Measurements from ENCODE around the gene SPEG. TPM values are rescaled to one million over a fixed set of nuclear protein-coding genes. Genes with fewer than 3 reads are reported as not detected.

The SPEG gene
- total RNA-seq, 4 donors from 2014 or later, result 6.7 to 10.2 (median 8.1) TPM

- no peak for DNase-seq (ENCODE audit: low spot score in 2 of 2)
Measured at GRCh38 chr2:219429958-219430606, 4.6 kb upstream of the SPEG start.

GRCh38 chr2:219430633-219431615 lies 3.7 kb upstream of the SPEG start:
- no peaks in the 10 kb centered on the region for H3K9me3 ChIP-seq
- no peak for DNase-seq (ENCODE audit: low spot score in 2 of 2)
- 46 to 53% methylated on average over 8 to 9 of the region's 9 CpGs for WGBS, 2 donors
- H3K27ac ChIP-seq, result no peak overlapping the region
- peaks cover 0 to 10% (median 4%) of the 10 kb centered on the region in 4 donors for H3K4me1 ChIP-seq
- no peak overlapping the region for H3K4me3 ChIP-seq
- H3K27me3 ChIP-seq, result peaks cover 0 to 25% of the 10 kb centered on the region in 2 donors
- TF ChIP-seq POLR2A (IDR thresholded peaks at IDR 0.05) (no peak), EP300 (IDR thresholded peaks at IDR 0.05) (no peak)
- TF ChIP-seq, protein P1, sequence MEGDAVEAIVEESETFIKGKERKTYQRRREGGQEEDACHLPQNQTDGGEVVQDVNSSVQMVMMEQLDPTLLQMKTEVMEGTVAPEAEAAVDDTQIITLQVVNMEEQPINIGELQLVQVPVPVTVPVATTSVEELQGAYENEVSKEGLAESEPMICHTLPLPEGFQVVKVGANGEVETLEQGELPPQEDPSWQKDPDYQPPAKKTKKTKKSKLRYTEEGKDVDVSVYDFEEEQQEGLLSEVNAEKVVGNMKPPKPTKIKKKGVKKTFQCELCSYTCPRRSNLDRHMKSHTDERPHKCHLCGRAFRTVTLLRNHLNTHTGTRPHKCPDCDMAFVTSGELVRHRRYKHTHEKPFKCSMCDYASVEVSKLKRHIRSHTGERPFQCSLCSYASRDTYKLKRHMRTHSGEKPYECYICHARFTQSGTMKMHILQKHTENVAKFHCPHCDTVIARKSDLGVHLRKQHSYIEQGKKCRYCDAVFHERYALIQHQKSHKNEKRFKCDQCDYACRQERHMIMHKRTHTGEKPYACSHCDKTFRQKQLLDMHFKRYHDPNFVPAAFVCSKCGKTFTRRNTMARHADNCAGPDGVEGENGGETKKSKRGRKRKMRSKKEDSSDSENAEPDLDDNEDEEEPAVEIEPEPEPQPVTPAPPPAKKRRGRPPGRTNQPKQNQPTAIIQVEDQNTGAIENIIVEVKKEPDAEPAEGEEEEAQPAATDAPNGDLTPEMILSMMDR (IDR thresholded peaks at IDR 0.05), result no peak
- no peaks in the 10 kb centered on the region for H3K36me3 ChIP-seq

More at GRCh38 chr2:219429958-219430606, 4.6 kb upstream of the SPEG start:
- Histone ChIP-seq H3K4me3 (no peak overlapping the region), H3K9me3 (no peaks in the 10 kb centered on the region), H3K27me3 (peaks cover 0 to 16% of the 10 kb centered on the region in 2 donors), H3K27ac (no peak overlapping the region), H3K4me1 (peaks cover 0 to 6% (median 2%) of the 10 kb centered on the region in 4 donors), H3K36me3 (no peaks in the 10 kb centered on the region)
- TF ChIP-seq POLR2A (IDR thresholded peaks at IDR 0.05) (no peak), EP300 (IDR thresholded peaks at IDR 0.05) (no peak)
- TF ChIP-seq, protein P1 (IDR thresholded peaks at IDR 0.05), result no peak
- 83 to 87% methylated on average over 7 of the region's 7 CpGs for WGBS, 2 donors

GRCh38 chr2:219433666-219434467 lies 776 bp upstream of the SPEG start:
- TF ChIP-seq, protein P1 (IDR thresholded peaks at IDR 0.05), result no peak
- TF ChIP-seq POLR2A (IDR thresholded peaks at IDR 0.05), result no peak
- Histone ChIP-seq H3K4me3 (no peak overlapping the region), H3K27me3 (peaks cover 0 to 41% of the 10 kb centered on the region in 2 donors), H3K27ac (peak overlapping the region in 1 of 4 donors; percentile 18), H3K9me3 (no peaks in the 10 kb centered on the region), H3K36me3 (no peaks in the 10 kb centered on the region), H3K4me1 (peaks cover 0 to 10% (median 4%) of the 10 kb centered on the region in 4 donors)
- 77% methylated on average over 16 of the region's 16 CpGs for WGBS, 2 donors
- DNase-seq (ENCODE audit: low spot score in 2 of 2), result no peak

DNA sequence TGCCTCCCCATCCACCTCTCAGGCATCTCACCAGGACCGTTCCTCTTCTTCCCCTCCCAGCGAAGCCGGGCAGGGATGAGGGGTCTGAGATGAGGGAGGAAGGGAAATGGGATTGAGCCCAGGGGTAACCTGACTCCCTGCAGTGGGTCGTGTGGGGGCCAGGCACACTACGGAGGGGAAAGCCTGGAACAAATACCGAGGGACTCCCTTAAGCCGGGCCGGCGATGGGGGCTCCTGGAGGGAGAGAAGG lies 250 bp upstream of the SPEG start:
- Histone ChIP-seq H3K27ac (peak overlapping the region in 1 of 4 donors; percentile 18), H3K36me3 (no peaks in the 10 kb centered on the region), H3K27me3 (peaks cover 0 to 46% of the 10 kb centered on the region in 2 donors), H3K9me3 (no peaks in the 10 kb centered on the region), H3K4me1 (peaks cover 0 to 10% (median 4%) of the 10 kb centered on the region in 4 donors), H3K4me3 (no peak overlapping the region)
- TF ChIP-seq, protein P1 (IDR thresholded peaks at IDR 0.05), result no peak
- TF ChIP-seq EP300 (IDR thresholded peaks at IDR 0.05) (no peak), POLR2A (IDR thresholded peaks at IDR 0.05) (no peak)
- DNase-seq (ENCODE audit: low spot score in 2 of 2), result no peak
- WGBS, 2 donors, result 38 to 53% methylated on average over 6 to 9 of the region's 9 CpGs

All from tibial nerve (tissue), 4 donors.